Dedifferentiated amniotic fluid mesenchymal stem cell (primary cell): ENCODE measurements around the gene DAD1.

Experiments used
- DNase-seq: peaks from one replicate; pipeline ENCODE4 v3.0.0-alpha.2; 2016; ENCODE audit errors: extremely low spot score

The DAD1 gene

GRCh38 chr14:22517117-22517720, 71.8 kb downstream of the DAD1 start:
- DNase-seq, result no peak

DNA sequence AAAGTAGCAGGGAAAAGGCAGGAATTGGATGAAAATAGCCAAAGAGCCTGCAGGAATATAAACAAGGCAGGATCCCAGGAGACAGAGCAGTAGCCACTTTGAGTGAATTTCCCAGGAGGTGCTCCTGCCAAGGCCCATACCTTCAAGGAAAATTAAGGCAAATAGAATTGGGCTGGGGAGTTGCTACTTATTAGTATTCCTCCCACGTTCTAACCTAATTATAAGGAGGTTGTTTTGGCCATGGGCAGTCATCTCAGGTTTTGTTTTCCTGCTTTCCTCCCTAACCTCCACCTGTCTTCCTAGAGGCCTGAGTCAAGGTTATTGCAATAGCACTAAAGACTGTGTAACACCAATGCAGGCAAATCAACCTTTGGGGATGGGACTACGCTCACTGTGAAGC, 73.1 kb downstream of the DAD1 start:
- no peak for DNase-seq
